Gastroesophageal sphincter (tissue), 4 donors: ENCODE results near the gene MRPL19. TPM values are rescaled to one million over a fixed set of nuclear protein-coding genes. Genes with fewer than 3 reads are reported as not detected.

Source experiments
- ATAC-seq: fragments of 150-250 bp; one replicate; pipeline ENCODE4 v1.9.1; 2016; ENCODE audit warnings: mild to moderate bottlenecking, moderate library complexity
- H3K27ac ChIP-seq, 4 donors: fragments of 200-600 bp; sonication (generic) in 3 of 4; 1 replicate in 3 of 4; 2 replicates in 1 of 4; pipeline ENCODE4 v1.5.1; 2016 to 2019
- H3K27me3 ChIP-seq: fragments of 200-600 bp; sonication (generic); one replicate; pipeline ENCODE4 v1.5.1; 2019
- H3K36me3 ChIP-seq, 2 donors: fragments of 200-600 bp; sonication (generic); one replicate each; pipeline ENCODE4 v1.5.1; 2019; ENCODE audit warnings: control low read depth in 1 of 2
- H3K4me1 ChIP-seq, 3 donors: fragments of 200-600 bp; sonication (generic); 1 replicate in 2 of 3; 2 replicates in 1 of 3; pipeline ENCODE4 v1.5.1; 2016 to 2019; ENCODE audit warnings: control low read depth in 2 of 3
- H3K4me3 ChIP-seq, 2 donors: fragments of 200-600 bp; sonication (generic); one replicate each; pipeline ENCODE4 v1.5.1; 2019; ENCODE audit warnings: mild to moderate bottlenecking in 1 of 2, moderate library complexity in 1 of 2
- H3K9me3 ChIP-seq, 3 donors: fragments of 200-600 bp; sonication (generic); one replicate each; pipeline ENCODE4 v1.5.1; 2017 to 2019; ENCODE audit warnings: control low read depth in 2 of 3
- EP300 ChIP-seq: sonication (generic); formaldehyde crosslinking; IDR thresholded peaks from one replicate; pipeline ENCODE4 v1.6.1; 2017; ENCODE audit warnings: antibody characterized with exemption, mild to moderate bottlenecking
- POLR2A ChIP-seq, 2 donors: fragments of 450-650 bp; IDR thresholded peaks; one replicate each; pipeline ENCODE4 v1.6.1; 2017; ENCODE audit warnings: antibody characterized with exemption in 2 of 2, mild to moderate bottlenecking in 2 of 2, moderate library complexity in 1 of 2
- POLR2AphosphoS5 ChIP-seq: sonication (generic); formaldehyde crosslinking; IDR thresholded peaks from one replicate; pipeline ENCODE4 v1.6.1; 2017; ENCODE audit warnings: antibody characterized with exemption
- WGBS, 2 donors: methylation state at CpG; one replicate each; pipeline ENCODE4 v1.1.5; 2018; ENCODE audit warnings: low coverage in 1 of 2; 5-methylcytosine and 5-hydroxymethylcytosine counted together
- total RNA-seq, 4 donors: library from RNA; depleted of rRNA; stranded (reverse); fragments of >200 nt; gene quantifications; one replicate each; pipeline ENCODE4 v1.1.0, GENCODE V29; 2016
- TF ChIP-seq, protein P1 (sequence below), 4 experiments: fragments of 200-600 bp in 2 of 4; fragments of 450-650 bp in 2 of 4; sonication (generic) in 1 of 4; IDR thresholded peaks; one replicate each; pipeline ENCODE4 v1.5.1; 2017 to 2019; ENCODE audit warnings: antibody characterized with exemption in 4 of 4, mild to moderate bottlenecking in 2 of 4, moderate library complexity in 2 of 4

MRPL19 gene
- total RNA-seq, 4 donors from 2014 or later, result 33.4 to 54.5 (median 50.5) TPM

- H3K4me1 ChIP-seq, result peaks cover 0 to 4% (median 0%) of the 10 kb centered on the region in 3 donors
- H3K36me3 ChIP-seq, result no peaks in the 10 kb centered on the region
- H3K9me3 ChIP-seq, result no peaks in the 10 kb centered on the region
- 54 to 88% methylated on average over 6 of the region's 7 CpGs for WGBS, 2 donors
- H3K4me3 ChIP-seq, result no peak overlapping the region
- TF ChIP-seq EP300 (no peak), POLR2AphosphoS5 (no peak), POLR2A (IDR thresholded peaks at IDR 0.05) (no peak)
- TF ChIP-seq, protein P1, sequence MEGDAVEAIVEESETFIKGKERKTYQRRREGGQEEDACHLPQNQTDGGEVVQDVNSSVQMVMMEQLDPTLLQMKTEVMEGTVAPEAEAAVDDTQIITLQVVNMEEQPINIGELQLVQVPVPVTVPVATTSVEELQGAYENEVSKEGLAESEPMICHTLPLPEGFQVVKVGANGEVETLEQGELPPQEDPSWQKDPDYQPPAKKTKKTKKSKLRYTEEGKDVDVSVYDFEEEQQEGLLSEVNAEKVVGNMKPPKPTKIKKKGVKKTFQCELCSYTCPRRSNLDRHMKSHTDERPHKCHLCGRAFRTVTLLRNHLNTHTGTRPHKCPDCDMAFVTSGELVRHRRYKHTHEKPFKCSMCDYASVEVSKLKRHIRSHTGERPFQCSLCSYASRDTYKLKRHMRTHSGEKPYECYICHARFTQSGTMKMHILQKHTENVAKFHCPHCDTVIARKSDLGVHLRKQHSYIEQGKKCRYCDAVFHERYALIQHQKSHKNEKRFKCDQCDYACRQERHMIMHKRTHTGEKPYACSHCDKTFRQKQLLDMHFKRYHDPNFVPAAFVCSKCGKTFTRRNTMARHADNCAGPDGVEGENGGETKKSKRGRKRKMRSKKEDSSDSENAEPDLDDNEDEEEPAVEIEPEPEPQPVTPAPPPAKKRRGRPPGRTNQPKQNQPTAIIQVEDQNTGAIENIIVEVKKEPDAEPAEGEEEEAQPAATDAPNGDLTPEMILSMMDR (IDR thresholded peaks at IDR 0.05), result no peak
- ATAC-seq, result no peak
- no peak overlapping the region for H3K27ac ChIP-seq
- H3K27me3 ChIP-seq, result peaks cover 83% of the 10 kb centered on the region
These were observed 38.4 kb upstream of the MRPL19 start for GRCh38 chr2:75607988-75608683.

- peaks cover 0 to 4% (median 0%) of the 10 kb centered on the region in 3 donors for H3K4me1 ChIP-seq
- WGBS, 2 donors, result 12% methylated on average over 12 of the region's 25 CpGs; no CpG with 5 or more reads in 1 of the 2 donors
- no peak overlapping the region for H3K4me3 ChIP-seq
- H3K27ac ChIP-seq, result no peak overlapping the region
- peaks cover 83% of the 10 kb centered on the region for H3K27me3 ChIP-seq
- no peak for TF ChIP-seq POLR2AphosphoS5
- TF ChIP-seq, protein P1 (IDR thresholded peaks at IDR 0.05), result peak; percentile 40 to 84 (median 62)
- H3K9me3 ChIP-seq, result no peaks in the 10 kb centered on the region
- H3K36me3 ChIP-seq, result no peaks in the 10 kb centered on the region
- ATAC-seq, result peak; percentile 46
These were observed 37.8 kb upstream of the MRPL19 start for GRCh38 chr2:75608684-75609333.

GRCh38 chr2:75609334-75609689 lies 37.3 kb upstream of the MRPL19 start:
- no peaks in the 10 kb centered on the region for H3K36me3 ChIP-seq
- no peaks in the 10 kb centered on the region for H3K9me3 ChIP-seq

DNA sequence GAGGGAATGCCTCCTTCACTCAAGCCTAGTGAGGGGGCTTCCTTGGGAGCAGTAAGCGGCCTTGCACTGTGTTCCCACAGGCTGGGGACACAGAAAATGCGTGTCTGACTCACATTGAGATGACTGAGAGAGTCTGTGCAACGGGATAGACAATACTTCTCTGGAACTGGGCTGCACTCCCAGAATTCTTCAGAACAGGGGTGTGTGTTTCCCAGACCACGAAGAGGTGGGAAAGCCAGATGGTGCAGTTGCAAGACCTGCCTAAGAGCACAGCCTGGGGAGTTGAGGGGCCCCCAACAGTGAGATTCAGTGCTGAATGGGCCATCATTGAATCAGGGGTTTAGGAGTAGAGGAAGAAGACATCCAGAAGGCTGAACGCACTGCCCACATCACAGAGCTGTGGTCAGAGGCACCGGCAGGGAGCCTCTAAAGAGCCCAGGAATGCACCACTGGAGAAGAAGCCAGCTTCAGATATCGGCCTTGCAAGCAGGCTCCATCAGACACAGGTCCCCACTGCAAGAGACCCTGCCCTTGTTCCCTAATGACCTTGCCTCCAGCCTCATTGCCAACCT lies 36.6 kb upstream of the MRPL19 start:
- WGBS, 2 donors, result 60 to 87% methylated on average over 1 to 6 of the region's 7 CpGs

More at GRCh38 chr2:75609334-75609689, 37.3 kb upstream of the MRPL19 start:
- Histone ChIP-seq H3K27me3 (peaks cover 82% of the 10 kb centered on the region), H3K4me1 (peaks cover 0 to 4% (median 0%) of the 10 kb centered on the region in 3 donors), H3K27ac (no peak overlapping the region), H3K4me3 (no peak overlapping the region)
- no peak for ATAC-seq
- WGBS, 2 donors, result 53 to 60% methylated on average over 3 to 5 of the region's 5 CpGs
- TF ChIP-seq POLR2A (IDR thresholded peaks at IDR 0.05) (no peak), POLR2AphosphoS5 (no peak), EP300 (no peak)
- TF ChIP-seq, protein P1 (IDR thresholded peaks at IDR 0.05), result no peak

More for the DNA sequence above, 36.6 kb upstream of the MRPL19 start:
- H3K9me3 ChIP-seq, result no peaks in the 10 kb centered on the region
- ATAC-seq, result no peak
- peaks cover 75% of the 10 kb centered on the region for H3K27me3 ChIP-seq
- H3K36me3 ChIP-seq, result no peaks in the 10 kb centered on the region
- H3K27ac ChIP-seq, result no peak overlapping the region
- H3K4me3 ChIP-seq, result no peak overlapping the region
- TF ChIP-seq, protein P1 (IDR thresholded peaks at IDR 0.05), result no peak
- TF ChIP-seq EP300, result no peak
- no peak for TF ChIP-seq POLR2A (IDR thresholded peaks at IDR 0.05)
- TF ChIP-seq POLR2AphosphoS5, result no peak
- H3K4me1 ChIP-seq, result peaks cover 0 to 4% (median 0%) of the 10 kb centered on the region in 3 donors
